ENCODE results near the gene EXO5. TPM values are rescaled to one million over a fixed set of nuclear protein-coding genes. Genes with fewer than 3 reads are reported as not detected.
A peak's percentile ranks its signal among the peaks of the same experiment; 100 is the strongest.
"Not testable (repeated sequence)": the region's sequence is repeated elsewhere in the genome, so short reads cannot be mapped to it uniquely, and the experiment has no call there.

Gene EXO5, protein sequence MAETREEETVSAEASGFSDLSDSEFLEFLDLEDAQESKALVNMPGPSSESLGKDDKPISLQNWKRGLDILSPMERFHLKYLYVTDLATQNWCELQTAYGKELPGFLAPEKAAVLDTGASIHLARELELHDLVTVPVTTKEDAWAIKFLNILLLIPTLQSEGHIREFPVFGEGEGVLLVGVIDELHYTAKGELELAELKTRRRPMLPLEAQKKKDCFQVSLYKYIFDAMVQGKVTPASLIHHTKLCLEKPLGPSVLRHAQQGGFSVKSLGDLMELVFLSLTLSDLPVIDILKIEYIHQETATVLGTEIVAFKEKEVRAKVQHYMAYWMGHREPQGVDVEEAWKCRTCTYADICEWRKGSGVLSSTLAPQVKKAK
- 17.2 and 18.0 TPM in 2 replicates for total RNA-seq

DNA sequence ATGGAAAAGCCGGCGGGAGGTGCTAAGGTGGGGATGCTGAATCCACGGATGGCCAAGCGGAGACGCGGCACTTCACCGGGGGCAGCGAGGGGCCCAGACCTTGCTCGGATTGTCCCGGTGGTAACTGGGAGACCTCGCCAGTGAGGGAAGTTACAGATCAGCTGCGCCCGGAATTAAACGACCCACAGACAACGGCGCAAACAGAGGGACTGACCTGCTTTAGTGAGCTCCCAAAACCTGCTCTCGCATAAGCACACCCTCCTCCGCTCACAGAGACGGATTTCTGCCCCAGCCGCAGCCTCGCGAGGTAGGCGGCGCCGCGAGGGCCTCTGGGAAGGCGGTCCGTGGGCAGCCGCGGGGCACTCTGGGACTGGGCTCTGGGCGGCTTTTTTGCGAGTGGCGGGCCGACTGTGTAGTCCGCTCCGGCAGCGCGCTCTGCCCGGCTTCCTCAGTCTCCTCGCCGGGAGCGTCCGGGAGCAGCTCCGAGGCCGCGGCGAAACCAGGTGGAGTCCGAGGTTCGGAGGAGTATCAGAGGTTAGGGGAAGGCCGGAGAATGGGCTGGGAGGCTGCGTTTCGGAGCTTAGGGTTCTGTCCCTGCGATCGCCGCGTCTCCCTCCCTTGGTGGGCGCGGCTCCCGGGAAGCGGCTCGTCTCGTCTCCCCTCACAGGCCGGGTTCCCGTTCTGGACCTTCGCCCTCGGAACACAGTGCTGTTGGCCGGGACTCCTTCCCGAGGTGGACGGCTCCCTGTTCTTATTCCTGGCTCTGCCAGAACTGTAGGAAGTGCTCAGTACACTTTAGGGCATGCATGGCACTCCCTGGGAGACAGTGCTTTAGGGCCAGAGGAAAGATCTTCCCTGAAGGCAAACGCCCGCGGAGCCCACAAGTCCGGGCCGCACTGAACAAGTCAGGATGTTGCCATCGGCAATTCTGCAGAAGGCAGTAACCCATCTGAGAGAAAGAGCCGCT lies at the start of gene EXO5:
Gene EXO5, plus strand, starts transcription at position 393 of the 967 bp plus-strand sequence. CDS start 5,778 bp downstream, outside the sequence.
- no peaks in the 10 kb centered on the region for H3K27me3 Mint-ChIP-seq
- H3K36me3 Mint-ChIP-seq (ENCODE audit: low read depth), result peaks cover 54% of the 10 kb centered on the region
- DNase-seq, result peak; percentile 96
- H3K4me3 Mint-ChIP-seq, result peak within 1 kb of the TSS; percentile 88
- H3K9me3 Mint-ChIP-seq, result peaks cover 21% of the 10 kb centered on the region
- H3K27ac Mint-ChIP-seq, result peak within 1 kb of the TSS; percentile 88
- peaks cover 11% of the 10 kb centered on the region for H3K4me1 Mint-ChIP-seq
- intact Hi-C loops (cut with micrococcal nuclease), result loop anchor here (1.0 to 2.0 kb wide), 3 partner anchors 24 to 57 kb away; partner anchors contain the start of gene ZFP69

DNA sequence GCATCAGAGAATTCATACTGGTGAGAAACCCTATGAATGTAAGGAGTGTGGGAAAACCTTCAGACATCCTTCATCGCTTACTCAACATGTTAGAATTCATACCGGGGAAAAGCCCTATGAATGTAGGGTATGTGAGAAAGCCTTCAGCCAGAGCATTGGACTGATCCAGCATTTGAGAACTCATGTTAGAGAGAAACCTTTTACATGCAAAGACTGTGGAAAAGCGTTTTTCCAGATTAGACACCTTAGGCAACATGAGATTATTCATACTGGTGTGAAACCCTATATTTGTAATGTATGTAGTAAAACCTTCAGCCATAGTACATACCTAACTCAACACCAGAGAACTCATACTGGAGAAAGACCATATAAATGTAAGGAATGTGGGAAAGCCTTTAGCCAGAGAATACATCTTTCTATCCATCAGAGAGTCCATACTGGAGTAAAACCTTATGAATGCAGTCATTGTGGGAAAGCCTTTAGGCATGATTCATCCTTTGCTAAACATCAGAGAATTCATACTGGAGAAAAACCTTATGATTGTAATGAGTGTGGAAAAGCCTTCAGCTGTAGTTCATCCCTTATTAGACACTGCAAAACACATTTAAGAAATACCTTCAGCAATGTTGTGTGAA lies 45.5 kb upstream of the EXO5 start:
- peaks cover 83% of the 10 kb centered on the region for H3K36me3 Mint-ChIP-seq (ENCODE audit: low read depth)
- H3K4me1 Mint-ChIP-seq, result peaks cover 7% of the 10 kb centered on the region
- no peak for DNase-seq
- intact Hi-C loops (cut with micrococcal nuclease), result no loop called here
- no peak overlapping the region for H3K4me3 Mint-ChIP-seq
- no peak overlapping the region for H3K27ac Mint-ChIP-seq
- peaks cover 49% of the 10 kb centered on the region for H3K9me3 Mint-ChIP-seq
- H3K27me3 Mint-ChIP-seq, result no peaks in the 10 kb centered on the region

DNA sequence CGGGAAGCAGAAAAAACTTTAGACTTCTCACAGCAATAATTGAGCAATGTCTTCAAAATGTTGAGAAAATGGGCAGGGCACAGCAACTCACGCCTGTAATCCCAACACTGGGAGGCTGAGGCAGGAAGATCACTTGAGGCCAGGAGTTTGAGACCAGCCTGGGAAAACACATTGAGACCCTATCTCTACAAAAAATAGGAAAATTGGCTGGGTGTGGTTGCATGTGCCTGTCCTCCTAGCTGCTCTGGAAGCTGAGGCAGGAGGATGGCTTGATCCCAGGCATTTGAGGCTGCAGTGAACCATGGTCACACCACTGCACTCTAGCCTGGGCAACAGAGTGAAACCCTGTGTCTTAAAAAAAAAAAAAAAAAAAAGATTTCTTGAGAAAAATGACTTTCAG lies 39.2 kb upstream of the EXO5 start:
- Mint-ChIP-seq H3K36me3 (ENCODE audit: low read depth) (peaks cover 50% of the 10 kb centered on the region), H3K4me3 (no peak overlapping the region), H3K27me3 (no peaks in the 10 kb centered on the region), H3K9me3 (peaks cover 31% of the 10 kb centered on the region), H3K4me1 (no peaks in the 10 kb centered on the region), H3K27ac (no peak overlapping the region)
- DNase-seq, result no peak
- intact Hi-C loops (cut with micrococcal nuclease), result no loop called here

DNA sequence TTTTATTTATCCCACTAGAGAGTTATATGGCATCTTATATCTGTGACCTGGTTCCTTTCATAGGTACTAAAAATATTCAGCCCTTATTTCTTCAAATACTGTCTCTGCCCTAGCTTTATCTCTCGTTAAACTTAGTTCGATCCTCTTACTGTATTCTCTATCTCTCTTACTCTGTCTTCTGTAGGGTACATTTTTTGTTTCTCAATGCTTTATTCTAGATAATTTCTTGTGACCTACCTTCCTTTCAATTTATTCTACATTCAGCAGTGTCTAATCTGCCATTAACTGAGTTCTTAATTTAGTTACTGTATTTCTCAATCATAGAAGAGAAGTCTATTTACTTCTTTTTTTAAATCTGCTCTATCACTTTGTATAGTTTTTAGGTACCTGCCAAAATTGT lies 33.3 kb upstream of the EXO5 start:
- Mint-ChIP-seq H3K36me3 (ENCODE audit: low read depth) (peaks cover 24% of the 10 kb centered on the region), H3K27ac (no peak overlapping the region), H3K4me3 (no peak overlapping the region), H3K27me3 (no peaks in the 10 kb centered on the region), H3K4me1 (peaks cover 18% of the 10 kb centered on the region), H3K9me3 (peaks cover 17% of the 10 kb centered on the region)
- no peak for DNase-seq
- intact Hi-C loops (cut with micrococcal nuclease), result no loop called here

DNA sequence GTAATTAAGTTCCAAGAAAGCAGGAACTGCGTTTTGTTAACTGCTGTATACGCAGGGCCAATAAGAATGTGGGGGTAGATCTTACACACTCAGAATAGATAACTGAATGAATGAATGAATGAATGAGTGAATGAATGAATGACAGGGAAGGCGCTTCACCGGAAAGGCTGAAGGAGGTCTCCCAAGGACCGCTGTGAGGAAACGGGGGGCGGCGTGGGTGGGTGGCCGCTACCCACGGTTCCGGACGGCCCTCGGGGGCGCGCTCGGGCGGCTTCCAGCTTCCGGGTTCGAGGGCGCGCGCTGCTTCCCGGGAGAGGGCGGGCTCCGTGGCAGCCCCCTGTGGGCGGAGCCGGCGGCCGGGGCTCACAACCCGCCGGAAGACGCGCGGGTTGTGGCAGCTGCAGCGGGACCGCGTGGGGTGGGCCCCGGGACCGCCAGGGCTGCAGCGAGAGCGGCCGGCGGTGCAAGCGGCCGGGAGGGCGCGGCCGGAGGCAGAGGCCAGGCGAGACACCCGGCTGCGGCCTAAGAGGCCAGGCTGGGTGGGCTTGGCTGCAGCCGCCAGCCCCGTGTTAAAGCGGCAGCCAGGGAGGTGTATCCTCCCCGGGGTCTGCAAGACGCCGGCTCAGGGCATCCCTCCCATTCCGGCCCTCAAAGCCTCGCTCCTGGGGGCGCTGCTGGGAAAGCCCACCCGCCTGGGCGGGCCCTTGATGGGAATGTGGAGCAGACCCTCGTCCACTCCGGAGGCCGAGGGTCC lies 31.5 kb upstream of the EXO5 start, which contains the start of gene ZFP69:
Gene ZFP69, plus strand, starts transcription at position 367 of the 754 bp plus-strand sequence. CDS start 2,072 bp downstream, outside the sequence.
- H3K27me3 Mint-ChIP-seq, result no peaks in the 10 kb centered on the region
- H3K27ac Mint-ChIP-seq, result peak within 1 kb of the TSS; percentile 45
- H3K4me1 Mint-ChIP-seq, result peaks cover 18% of the 10 kb centered on the region
- peak; percentile 91 for DNase-seq
- intact Hi-C loops (cut with micrococcal nuclease), result loop anchor here (2.0 kb wide), 2 partner anchors 26 to 32 kb away; partner anchors contain the start of genes EXO5 and ZFP69B
- H3K9me3 Mint-ChIP-seq, result peaks cover 22% of the 10 kb centered on the region
- H3K4me3 Mint-ChIP-seq, result peak within 1 kb of the TSS; percentile 77
- peaks cover 38% of the 10 kb centered on the region for H3K36me3 Mint-ChIP-seq (ENCODE audit: low read depth)

DNA sequence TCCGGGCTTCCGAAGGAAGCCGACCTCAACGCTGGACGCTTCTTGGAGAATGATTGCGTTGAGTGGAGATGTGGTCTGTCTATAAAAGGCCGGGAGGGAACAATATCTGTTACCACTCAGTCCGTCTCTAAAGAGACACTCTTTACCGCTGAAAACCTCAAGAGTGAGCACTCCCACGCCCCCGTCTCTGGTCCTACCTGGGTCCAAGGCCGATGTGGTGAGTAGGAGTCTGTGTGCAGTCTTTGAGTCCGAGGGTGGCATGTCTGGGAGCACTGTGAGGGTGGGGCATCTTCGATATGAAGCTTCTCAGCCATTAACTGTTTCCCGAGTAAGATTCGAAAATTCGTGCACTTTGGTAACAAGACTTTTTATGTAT lies 30.9 kb upstream of the EXO5 start:
- peak overlapping the region; percentile 45 for H3K27ac Mint-ChIP-seq
- peak overlapping the region; percentile 75 for H3K4me3 Mint-ChIP-seq
- no peaks in the 10 kb centered on the region for H3K27me3 Mint-ChIP-seq
- peaks cover 42% of the 10 kb centered on the region for H3K36me3 Mint-ChIP-seq (ENCODE audit: low read depth)
- intact Hi-C loops (cut with micrococcal nuclease), result loop anchor here (2.0 kb wide), 2 partner anchors 27 to 31 kb away; partner anchors contain the start of genes EXO5 and ZFP69B
- peaks cover 24% of the 10 kb centered on the region for H3K9me3 Mint-ChIP-seq
- DNase-seq, result peak; percentile 67
- H3K4me1 Mint-ChIP-seq, result peaks cover 18% of the 10 kb centered on the region

DNA sequence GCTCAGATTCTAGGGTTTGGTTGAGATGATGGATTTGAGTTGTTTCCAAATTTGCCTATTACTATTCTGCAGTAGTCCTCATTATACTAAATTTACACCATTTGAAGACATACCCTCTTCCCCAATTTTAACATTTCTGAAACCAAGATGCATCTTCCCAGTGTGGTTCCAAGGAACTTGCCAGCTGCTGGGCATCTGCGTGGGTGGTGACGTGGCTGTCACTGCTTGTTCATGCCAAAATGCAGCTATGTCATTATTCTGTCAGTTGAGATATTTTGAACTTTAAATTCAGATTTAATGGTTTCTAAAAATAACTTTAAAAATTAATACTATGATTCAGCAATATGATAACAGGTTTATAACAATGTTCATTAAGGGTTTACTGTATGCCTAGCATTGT lies 30.3 kb upstream of the EXO5 start:
- Mint-ChIP-seq H3K9me3 (peaks cover 21% of the 10 kb centered on the region), H3K27me3 (no peaks in the 10 kb centered on the region), H3K4me3 (peak overlapping the region; percentile 75), H3K27ac (peak overlapping the region; percentile 45), H3K36me3 (ENCODE audit: low read depth) (peaks cover 45% of the 10 kb centered on the region), H3K4me1 (peaks cover 18% of the 10 kb centered on the region)
- intact Hi-C loops (cut with micrococcal nuclease), result no loop called here
- DNase-seq, result no peak

DNA sequence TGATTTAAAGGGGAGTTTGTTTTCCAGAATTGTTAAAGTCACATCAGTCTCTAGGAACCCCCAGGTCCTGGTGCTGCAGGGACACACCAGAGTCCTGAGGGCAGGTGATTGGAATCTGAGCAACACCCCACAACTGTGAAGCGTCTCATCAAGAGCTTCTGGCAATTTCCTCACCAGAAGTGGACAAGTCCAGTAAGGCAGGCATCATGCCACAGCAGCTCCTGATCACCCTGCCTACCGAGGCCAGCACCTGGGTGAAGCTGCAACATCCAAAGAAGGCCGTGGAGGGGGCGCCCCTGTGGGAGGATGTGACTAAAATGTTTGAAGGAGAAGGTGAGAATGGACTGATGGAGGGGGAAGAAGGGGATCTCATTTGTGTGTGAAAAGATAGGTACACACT lies 29.4 kb upstream of the EXO5 start:
- peaks cover 18% of the 10 kb centered on the region for H3K4me1 Mint-ChIP-seq
- peaks cover 52% of the 10 kb centered on the region for H3K36me3 Mint-ChIP-seq (ENCODE audit: low read depth)
- intact Hi-C loops (cut with micrococcal nuclease), result no loop called here
- DNase-seq, result peak; percentile 59
- no peak overlapping the region for H3K4me3 Mint-ChIP-seq
- no peaks in the 10 kb centered on the region for H3K27me3 Mint-ChIP-seq
- H3K9me3 Mint-ChIP-seq, result peaks cover 24% of the 10 kb centered on the region
- no peak overlapping the region for H3K27ac Mint-ChIP-seq

DNA sequence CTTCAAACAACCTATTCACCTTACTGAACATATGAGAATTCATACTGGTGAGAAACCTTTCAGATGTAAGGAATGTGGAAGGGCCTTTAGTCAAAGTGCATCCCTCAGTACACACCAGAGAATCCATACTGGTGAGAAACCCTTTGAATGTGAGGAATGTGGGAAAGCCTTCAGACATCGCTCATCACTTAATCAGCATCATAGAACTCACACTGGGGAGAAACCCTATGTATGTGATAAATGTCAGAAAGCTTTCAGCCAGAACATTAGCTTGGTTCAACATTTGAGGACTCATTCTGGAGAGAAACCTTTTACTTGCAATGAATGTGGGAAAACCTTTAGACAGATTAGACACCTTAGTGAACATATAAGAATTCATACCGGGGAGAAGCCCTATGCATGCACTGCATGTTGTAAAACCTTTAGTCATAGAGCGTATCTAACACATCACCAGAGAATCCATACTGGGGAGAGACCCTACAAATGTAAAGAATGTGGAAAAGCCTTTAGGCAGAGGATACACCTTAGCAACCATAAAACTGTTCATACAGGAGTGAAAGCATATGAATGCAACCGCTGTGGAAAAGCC lies 13.2 kb upstream of the EXO5 start:
- DNase-seq, result no peak
- H3K9me3 Mint-ChIP-seq, result peaks cover 46% of the 10 kb centered on the region
- intact Hi-C loops (cut with micrococcal nuclease), result no loop called here
- no peaks in the 10 kb centered on the region for H3K4me1 Mint-ChIP-seq
- H3K36me3 Mint-ChIP-seq (ENCODE audit: low read depth), result peaks cover 71% of the 10 kb centered on the region
- no peak overlapping the region for H3K4me3 Mint-ChIP-seq
- H3K27me3 Mint-ChIP-seq, result no peaks in the 10 kb centered on the region
- no peak overlapping the region for H3K27ac Mint-ChIP-seq

DNA sequence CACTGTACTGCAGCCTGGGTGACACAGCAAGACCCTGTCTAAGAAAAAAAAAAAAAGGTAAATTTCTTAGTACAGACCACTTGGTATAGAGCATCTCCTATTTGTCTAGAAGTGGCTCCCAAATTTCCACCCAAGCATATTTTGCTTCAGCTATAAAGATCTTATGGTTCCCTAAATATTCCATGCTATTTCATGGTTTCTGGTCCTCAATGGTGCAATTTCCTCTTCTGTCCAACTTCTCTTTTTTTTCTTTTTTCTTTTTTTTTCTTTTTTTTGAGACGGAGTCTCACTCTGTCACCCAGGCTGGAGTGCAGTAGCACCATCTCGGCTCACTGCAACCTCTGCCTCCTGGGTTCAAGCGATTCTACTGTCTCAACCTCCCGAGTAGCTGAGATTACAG lies 5.9 kb upstream of the EXO5 start:
- intact Hi-C loops (cut with micrococcal nuclease); H3K27me3 Mint-ChIP-seq; DNase-seq; H3K4me1 Mint-ChIP-seq; H3K4me3 Mint-ChIP-seq; H3K27ac Mint-ChIP-seq: not testable (repeated sequence)
- H3K36me3 Mint-ChIP-seq (ENCODE audit: low read depth), result peaks cover 57% of the 10 kb centered on the region
- H3K9me3 Mint-ChIP-seq, result peaks cover 24% of the 10 kb centered on the region

DNA sequence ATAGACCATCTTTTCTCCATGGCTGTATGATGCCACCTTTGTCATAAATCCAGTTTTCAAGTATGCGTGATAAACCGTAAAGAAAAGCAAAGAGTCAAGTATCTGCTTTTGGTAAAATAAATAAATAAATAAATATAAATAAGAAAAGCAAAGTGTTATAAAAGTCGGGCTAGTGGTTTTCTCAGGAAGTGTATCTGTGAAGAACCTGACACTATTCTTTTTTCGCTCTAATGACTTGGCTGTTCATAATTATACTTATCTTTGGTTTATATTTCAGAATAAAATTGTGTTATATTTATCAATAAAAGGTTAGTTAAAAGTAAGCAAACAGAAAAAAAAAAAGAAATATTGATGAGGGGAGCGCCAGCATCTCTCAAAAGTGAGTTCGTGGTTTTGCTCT lies 594 bp upstream of the EXO5 start:
- peaks cover 21% of the 10 kb centered on the region for H3K9me3 Mint-ChIP-seq
- H3K27me3 Mint-ChIP-seq, result no peaks in the 10 kb centered on the region
- peak overlapping the region; percentile 88 for H3K27ac Mint-ChIP-seq
- H3K4me1 Mint-ChIP-seq, result peaks cover 11% of the 10 kb centered on the region
- peaks cover 52% of the 10 kb centered on the region for H3K36me3 Mint-ChIP-seq (ENCODE audit: low read depth)
- H3K4me3 Mint-ChIP-seq, result peak overlapping the region; percentile 88
- DNase-seq, result no peak
- intact Hi-C loops (cut with micrococcal nuclease), result loop anchor here (1.0 to 2.0 kb wide), 3 partner anchors 25 to 57 kb away; partner anchors contain the start of gene ZFP69

DNA sequence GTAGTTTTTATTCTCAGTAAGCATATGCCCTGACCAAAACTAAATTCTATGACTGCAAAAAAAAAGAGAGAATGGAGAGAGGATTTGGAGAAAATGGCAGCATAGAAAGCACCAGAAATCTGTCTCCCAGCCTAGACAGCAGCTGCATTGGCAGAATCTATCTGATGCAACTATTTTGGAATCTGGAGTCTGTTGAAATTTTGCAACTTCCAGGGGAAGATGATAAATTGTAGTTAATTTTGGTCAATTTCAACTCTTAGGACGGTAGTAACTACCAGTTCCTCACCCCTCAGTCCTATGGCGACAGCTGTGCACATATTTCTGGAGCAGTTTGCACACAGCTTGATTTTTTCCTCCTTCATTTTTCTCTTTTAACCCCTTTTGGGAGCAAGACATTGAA lies 10.9 kb downstream of the EXO5 start:
- no peaks in the 10 kb centered on the region for H3K27me3 Mint-ChIP-seq
- H3K4me3 Mint-ChIP-seq, result no peak overlapping the region
- peaks cover 34% of the 10 kb centered on the region for H3K36me3 Mint-ChIP-seq (ENCODE audit: low read depth)
- H3K9me3 Mint-ChIP-seq, result peaks cover 37% of the 10 kb centered on the region
- DNase-seq, result no peak
- intact Hi-C loops (cut with micrococcal nuclease), result no loop called here
- H3K4me1 Mint-ChIP-seq, result no peaks in the 10 kb centered on the region
- H3K27ac Mint-ChIP-seq, result no peak overlapping the region

Measured in activated CD4-positive, alpha-beta T cell treated with anti-CD3 and anti-CD28 coated beads, Interleukin-2, amount 10 ng/mL, durations not matched to agents 24 days and 14 days (primary cell).